Peyer's patch (tissue), 4 donors: ENCODE data around the gene HOXD8. TPM values are rescaled to one million over a fixed set of nuclear protein-coding genes. Genes with fewer than 3 reads are reported as not detected.

Experiments used
- DNase-seq, 3 donors: peaks; one replicate each; pipeline ENCODE4 v3.0.0-alpha.2; 2017 to 2019
- H3K27ac ChIP-seq, 4 donors: fragments of 200-600 bp; sonication (generic); one replicate each; pipeline ENCODE4 v1.5.1; 2016 to 2019
- H3K27me3 ChIP-seq, 2 donors: fragments of 200-600 bp; sonication (generic); one replicate each; pipeline ENCODE4 v1.5.1; 2019
- H3K36me3 ChIP-seq, 3 donors: fragments of 200-600 bp; sonication (generic); one replicate each; pipeline ENCODE4 v1.5.1; 2016 to 2019
- H3K4me1 ChIP-seq, 4 donors: fragments of 200-600 bp; sonication (generic); one replicate each; pipeline ENCODE4 v1.5.1; 2016 to 2019
- H3K4me3 ChIP-seq, 4 donors: fragments of 200-600 bp; sonication (generic); 1 replicate in 3 of 4; 2 replicates in 1 of 4; pipeline ENCODE4 v1.5.1; 2016 to 2019; ENCODE audit warnings: mild to moderate bottlenecking in 1 of 4
- H3K9me3 ChIP-seq, 4 donors: fragments of 200-600 bp; sonication (generic); one replicate each; pipeline ENCODE4 v1.5.1; 2016 to 2019; ENCODE audit warnings: mild to moderate bottlenecking in 1 of 4
- POLR2A ChIP-seq, 2 donors: fragments of 450-650 bp; IDR thresholded peaks; one replicate each; pipeline ENCODE4 v1.5.1; 2017; ENCODE audit warnings: antibody characterized with exemption in 2 of 2, mild to moderate bottlenecking in 2 of 2, moderate library complexity in 2 of 2
- total RNA-seq, 4 donors: library from RNA; depleted of rRNA; stranded (reverse); fragments of >200 nt; gene quantifications; one replicate each; pipeline ENCODE4 v1.1.0, GENCODE V29; 2016
- TF ChIP-seq, protein P1 (sequence below), 6 experiments: fragments of 450-650 bp in 4 of 6; fragments of 200-600 bp in 2 of 6; sonication (generic) in 1 of 6; IDR thresholded peaks; one replicate each; pipeline ENCODE4 v1.5.1; 2017 to 2019; ENCODE audit warnings: antibody characterized with exemption in 6 of 6, mild to moderate bottlenecking in 3 of 6, moderate library complexity in 1 of 6

HOXD8 gene
- total RNA-seq, 4 donors from 2014 or later = 3.3 to 9.1 (median 5.0) TPM

DNA sequence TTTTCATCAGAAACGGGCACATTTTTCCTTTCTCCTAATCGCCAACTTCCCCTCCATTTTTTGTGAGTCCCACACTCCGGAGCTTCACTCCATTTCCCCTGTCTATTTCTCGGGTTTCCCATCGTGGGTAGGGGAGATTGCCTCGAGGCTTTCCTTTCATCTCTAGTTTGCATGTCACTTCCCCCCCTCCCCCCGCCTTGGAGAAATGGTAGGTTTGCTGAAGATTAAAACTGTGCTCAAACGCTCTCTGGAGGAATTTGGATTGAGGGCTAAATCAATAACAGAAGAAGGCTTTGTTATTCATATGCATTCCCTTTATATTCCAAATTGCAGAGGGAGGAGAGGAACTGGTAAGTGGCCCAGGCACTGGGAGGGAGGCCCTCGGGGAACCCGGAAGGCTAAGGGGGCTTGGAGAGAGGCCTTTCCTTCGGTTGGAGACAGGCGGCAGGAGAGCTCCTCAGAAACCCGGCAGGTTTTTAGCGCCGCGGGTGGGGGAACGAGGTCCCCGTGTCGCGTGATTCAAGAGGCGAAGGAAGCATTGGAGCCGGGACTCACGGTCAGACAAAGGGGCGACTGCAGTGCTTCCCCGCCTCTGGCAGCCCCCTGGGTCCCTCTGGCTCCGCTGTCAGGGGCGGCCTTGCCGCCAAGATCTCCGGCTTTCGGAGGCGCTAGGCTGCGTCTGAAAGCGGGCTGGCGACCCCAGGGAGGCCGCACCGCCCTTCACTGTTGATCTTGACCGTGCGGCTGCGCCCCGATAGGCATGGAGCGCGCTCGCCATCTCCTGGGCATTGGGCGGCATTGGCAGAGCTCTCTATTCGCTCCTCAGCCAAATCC is 32.3 kb upstream of the HOXD8 start:
- TF ChIP-seq, protein P1, sequence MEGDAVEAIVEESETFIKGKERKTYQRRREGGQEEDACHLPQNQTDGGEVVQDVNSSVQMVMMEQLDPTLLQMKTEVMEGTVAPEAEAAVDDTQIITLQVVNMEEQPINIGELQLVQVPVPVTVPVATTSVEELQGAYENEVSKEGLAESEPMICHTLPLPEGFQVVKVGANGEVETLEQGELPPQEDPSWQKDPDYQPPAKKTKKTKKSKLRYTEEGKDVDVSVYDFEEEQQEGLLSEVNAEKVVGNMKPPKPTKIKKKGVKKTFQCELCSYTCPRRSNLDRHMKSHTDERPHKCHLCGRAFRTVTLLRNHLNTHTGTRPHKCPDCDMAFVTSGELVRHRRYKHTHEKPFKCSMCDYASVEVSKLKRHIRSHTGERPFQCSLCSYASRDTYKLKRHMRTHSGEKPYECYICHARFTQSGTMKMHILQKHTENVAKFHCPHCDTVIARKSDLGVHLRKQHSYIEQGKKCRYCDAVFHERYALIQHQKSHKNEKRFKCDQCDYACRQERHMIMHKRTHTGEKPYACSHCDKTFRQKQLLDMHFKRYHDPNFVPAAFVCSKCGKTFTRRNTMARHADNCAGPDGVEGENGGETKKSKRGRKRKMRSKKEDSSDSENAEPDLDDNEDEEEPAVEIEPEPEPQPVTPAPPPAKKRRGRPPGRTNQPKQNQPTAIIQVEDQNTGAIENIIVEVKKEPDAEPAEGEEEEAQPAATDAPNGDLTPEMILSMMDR (IDR thresholded peaks at IDR 0.05) = peak; percentile 22 to 88 (median 75)
- no peak for TF ChIP-seq POLR2A (IDR thresholded peaks at IDR 0.05)
- Histone ChIP-seq H3K27ac (no peak overlapping the region), H3K27me3 (peaks cover 0 to 93% of the 10 kb centered on the region in 2 donors), H3K4me1 (peaks cover 0 to 33% (median 2%) of the 10 kb centered on the region in 4 donors), H3K4me3 (peak overlapping the region; percentile 24 to 60 (median 37)), H3K36me3 (no peaks in the 10 kb centered on the region), H3K9me3 (no peaks in the 10 kb centered on the region)
- DNase-seq = peak; percentile 44 to 82 (median 77)

DNA sequence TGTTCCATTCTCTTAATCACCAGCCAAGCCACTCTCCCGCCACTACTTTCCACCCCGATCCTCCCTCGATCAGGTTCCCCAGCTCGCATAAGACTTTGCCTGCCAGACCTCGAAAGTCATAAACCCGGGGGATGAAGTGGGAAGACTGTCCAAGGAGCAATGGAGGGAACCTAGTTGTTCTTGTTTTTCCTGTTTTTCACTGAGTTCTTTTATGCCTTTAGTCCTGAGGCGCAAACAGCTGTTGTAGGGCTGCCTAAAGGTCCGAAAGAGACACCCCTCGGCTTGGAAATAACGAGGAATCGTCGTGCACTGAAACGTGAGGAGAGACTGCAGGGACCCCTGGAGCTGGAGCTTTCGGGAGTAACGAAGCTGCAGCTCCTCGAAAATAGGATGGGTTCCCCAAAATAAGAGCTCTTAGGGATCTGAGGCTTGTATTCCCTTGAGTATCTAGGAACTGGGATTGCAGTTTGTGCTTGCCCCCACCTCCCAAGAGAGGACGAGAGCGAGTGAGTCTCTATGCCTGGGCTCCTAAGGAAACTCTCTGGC is 31.6 kb upstream of the HOXD8 start:
- TF ChIP-seq POLR2A (IDR thresholded peaks at IDR 0.05) = no peak
- TF ChIP-seq, protein P1 (IDR thresholded peaks at IDR 0.05) = no peak
- H3K36me3 ChIP-seq = no peaks in the 10 kb centered on the region
- peaks cover 0 to 26% (median 0%) of the 10 kb centered on the region in 4 donors for H3K4me1 ChIP-seq
- H3K4me3 ChIP-seq = peak overlapping the region in 3 of 4 donors; percentile 32 to 60 (median 42)
- H3K27ac ChIP-seq = no peak overlapping the region
- no peaks in the 10 kb centered on the region for H3K9me3 ChIP-seq
- DNase-seq = no peak
- H3K27me3 ChIP-seq = peaks cover 0 to 92% of the 10 kb centered on the region in 2 donors

DNA sequence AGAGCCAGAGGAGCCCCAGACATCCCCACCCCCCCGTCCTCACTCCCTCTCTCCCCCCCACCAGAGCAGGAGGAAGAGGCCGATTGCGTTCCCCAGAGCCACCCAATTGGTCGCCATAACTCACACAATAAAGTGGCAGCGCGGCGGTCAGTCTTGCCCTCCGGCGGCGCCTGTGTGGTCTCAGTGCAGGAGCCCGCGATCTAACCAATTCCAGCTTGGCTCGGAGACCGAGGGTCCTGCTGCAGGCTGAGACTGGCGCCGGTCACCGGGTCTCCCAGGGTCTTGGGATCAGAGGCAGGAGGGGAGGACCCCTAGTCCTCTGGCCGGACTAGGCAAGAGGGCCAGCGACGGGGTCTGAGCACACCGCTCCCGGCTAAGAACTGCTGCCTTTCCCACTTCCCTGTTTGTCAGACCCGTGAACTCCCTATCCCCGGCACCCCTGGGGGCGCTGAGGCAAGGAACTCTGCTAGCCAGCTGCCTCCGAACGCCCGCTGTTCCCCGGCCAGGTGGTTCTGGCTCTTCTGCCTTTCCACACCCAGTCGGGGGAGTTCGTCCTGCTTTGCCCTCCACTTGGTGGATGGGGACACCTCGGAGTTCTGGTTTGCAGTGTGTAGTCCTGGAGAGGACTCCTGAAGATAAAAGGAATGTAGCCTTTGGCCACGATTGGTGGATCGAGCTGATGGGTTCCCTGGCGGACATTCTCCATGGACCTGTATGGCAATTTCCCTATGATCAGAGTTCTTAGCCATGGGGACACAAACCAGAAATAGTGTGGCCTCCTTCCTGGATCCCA is 30.9 kb upstream of the HOXD8 start:
- DNase-seq = peak in 2 of 3 donors; percentile 44 to 48
- peaks cover 0 to 92% of the 10 kb centered on the region in 2 donors for H3K27me3 ChIP-seq
- H3K27ac ChIP-seq = no peak overlapping the region
- H3K36me3 ChIP-seq = no peaks in the 10 kb centered on the region
- no peak overlapping the region for H3K4me3 ChIP-seq
- H3K9me3 ChIP-seq = no peaks in the 10 kb centered on the region
- TF ChIP-seq, protein P1 (IDR thresholded peaks at IDR 0.05) = no peak
- no peak for TF ChIP-seq POLR2A (IDR thresholded peaks at IDR 0.05)
- H3K4me1 ChIP-seq = peaks cover 0 to 19% (median 0%) of the 10 kb centered on the region in 4 donors

DNA sequence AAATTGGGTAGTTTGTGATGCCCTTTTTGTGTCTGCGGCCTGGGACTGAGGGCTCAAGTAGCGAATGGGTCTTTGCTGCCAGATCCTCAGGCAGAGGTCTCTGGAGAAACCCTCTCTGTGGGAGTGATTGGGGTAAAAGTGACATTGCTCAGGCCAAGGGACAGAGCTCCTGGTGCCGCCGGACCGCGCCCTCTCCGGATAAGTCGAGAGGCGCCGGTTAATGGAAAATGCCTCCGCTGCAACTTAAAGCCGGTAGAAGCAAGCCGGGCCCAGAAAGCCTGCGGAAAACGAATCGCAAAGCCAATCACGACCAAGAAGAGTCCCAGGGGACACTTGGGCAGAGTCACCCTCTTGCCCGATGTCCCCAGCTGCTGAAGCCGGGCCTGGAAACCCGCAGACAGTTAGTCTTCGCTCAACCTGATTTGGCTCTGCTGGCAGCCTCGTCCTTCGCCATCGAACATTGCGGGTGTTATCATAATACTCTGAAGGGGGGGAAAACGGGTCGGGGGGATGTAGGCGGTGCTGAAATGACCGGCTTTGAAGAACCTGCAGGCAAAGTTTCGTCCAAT is 30.3 kb upstream of the HOXD8 start:
- Histone ChIP-seq H3K9me3 (no peaks in the 10 kb centered on the region), H3K27me3 (peaks cover 0 to 93% of the 10 kb centered on the region in 2 donors), H3K4me3 (no peak overlapping the region), H3K36me3 (no peaks in the 10 kb centered on the region), H3K4me1 (peaks cover 0 to 23% (median 0%) of the 10 kb centered on the region in 4 donors), H3K27ac (no peak overlapping the region)
- TF ChIP-seq POLR2A (IDR thresholded peaks at IDR 0.05) = no peak
- TF ChIP-seq, protein P1 (IDR thresholded peaks at IDR 0.05) = no peak
- DNase-seq = no peak
